Osteocyte (in vitro differentiated cells): Measurements from ENCODE around the gene SLFN14. TPM values are rescaled to one million over a fixed set of nuclear protein-coding genes. Genes with fewer than 3 reads are reported as not detected.

Experiments used
- DNase-seq: peaks from one replicate; pipeline ENCODE4 v3.0.0; 2021; ENCODE audit warnings: mixed read lengths; ENCODE audit not compliant: unreplicated experiment; ENCODE audit errors: extremely low spot score
- H3K27ac Mint-ChIP-seq: one replicate; pipeline ENCODE4 v1.8.0; 2021; ENCODE audit warnings: mild to moderate bottlenecking, mixed read lengths; ENCODE audit not compliant: unreplicated experiment
- H3K27me3 Mint-ChIP-seq: one replicate; pipeline ENCODE4 v1.8.0; 2021; ENCODE audit warnings: mixed read lengths; ENCODE audit not compliant: unreplicated experiment
- H3K36me3 Mint-ChIP-seq: one replicate; pipeline ENCODE4 v1.8.0; 2021; ENCODE audit warnings: mixed read lengths; ENCODE audit not compliant: unreplicated experiment
- H3K4me1 Mint-ChIP-seq: one replicate; pipeline ENCODE4 v1.8.0; 2021; ENCODE audit warnings: mixed read lengths; ENCODE audit not compliant: unreplicated experiment
- H3K4me3 Mint-ChIP-seq: one replicate; pipeline ENCODE4 v1.8.0; 2021; ENCODE audit warnings: mild to moderate bottlenecking, moderate library complexity, mixed read lengths; ENCODE audit not compliant: unreplicated experiment
- H3K9me3 Mint-ChIP-seq: one replicate; pipeline ENCODE4 v1.8.0; 2021; ENCODE audit warnings: mixed read lengths; ENCODE audit not compliant: unreplicated experiment
- total RNA-seq: library from RNA; stranded (reverse); gene quantifications from 2 replicates; pipeline ENCODE4 v1.2.1, GENCODE V29; 2021
- TF ChIP-seq, protein P1 (sequence below): fragments of 200-600 bp; sonication (generic); IDR thresholded peaks from 2 replicates; pipeline ENCODE4 v1.5.0; 2021; ENCODE audit warnings: antibody characterized with exemption, mild to moderate bottlenecking, moderate library complexity

The SLFN14 gene
- total RNA-seq, 1 donor from 2014 or later, result not detected

DNA sequence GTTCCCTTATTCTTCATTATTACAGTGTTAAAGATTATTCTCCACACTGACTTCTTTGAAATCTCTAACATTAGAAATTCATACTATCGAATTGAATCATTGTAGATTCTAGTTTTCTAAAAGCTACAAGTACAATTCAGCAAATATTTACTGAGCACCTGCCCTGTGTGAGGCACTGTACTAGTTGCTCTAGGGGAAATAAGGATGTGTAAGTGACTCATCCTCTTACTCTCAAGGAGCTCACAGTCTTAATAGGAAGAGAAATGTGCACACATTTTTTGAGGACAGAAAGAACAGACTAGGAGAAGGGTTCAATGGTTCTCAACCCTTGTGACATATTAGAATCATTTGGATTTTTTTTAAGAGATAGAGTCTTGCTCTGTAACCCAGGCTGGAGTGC is 15.5 kb downstream of the SLFN14 start:
- no peaks in the 10 kb centered on the region for H3K36me3 Mint-ChIP-seq
- no peak for DNase-seq
- peaks cover 8% of the 10 kb centered on the region for H3K4me1 Mint-ChIP-seq
- peaks cover 50% of the 10 kb centered on the region for H3K27me3 Mint-ChIP-seq
- no peak overlapping the region for H3K4me3 Mint-ChIP-seq
- no peak overlapping the region for H3K27ac Mint-ChIP-seq
- TF ChIP-seq, protein P1, sequence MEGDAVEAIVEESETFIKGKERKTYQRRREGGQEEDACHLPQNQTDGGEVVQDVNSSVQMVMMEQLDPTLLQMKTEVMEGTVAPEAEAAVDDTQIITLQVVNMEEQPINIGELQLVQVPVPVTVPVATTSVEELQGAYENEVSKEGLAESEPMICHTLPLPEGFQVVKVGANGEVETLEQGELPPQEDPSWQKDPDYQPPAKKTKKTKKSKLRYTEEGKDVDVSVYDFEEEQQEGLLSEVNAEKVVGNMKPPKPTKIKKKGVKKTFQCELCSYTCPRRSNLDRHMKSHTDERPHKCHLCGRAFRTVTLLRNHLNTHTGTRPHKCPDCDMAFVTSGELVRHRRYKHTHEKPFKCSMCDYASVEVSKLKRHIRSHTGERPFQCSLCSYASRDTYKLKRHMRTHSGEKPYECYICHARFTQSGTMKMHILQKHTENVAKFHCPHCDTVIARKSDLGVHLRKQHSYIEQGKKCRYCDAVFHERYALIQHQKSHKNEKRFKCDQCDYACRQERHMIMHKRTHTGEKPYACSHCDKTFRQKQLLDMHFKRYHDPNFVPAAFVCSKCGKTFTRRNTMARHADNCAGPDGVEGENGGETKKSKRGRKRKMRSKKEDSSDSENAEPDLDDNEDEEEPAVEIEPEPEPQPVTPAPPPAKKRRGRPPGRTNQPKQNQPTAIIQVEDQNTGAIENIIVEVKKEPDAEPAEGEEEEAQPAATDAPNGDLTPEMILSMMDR, result no peak
- H3K9me3 Mint-ChIP-seq, result no peaks in the 10 kb centered on the region

DNA sequence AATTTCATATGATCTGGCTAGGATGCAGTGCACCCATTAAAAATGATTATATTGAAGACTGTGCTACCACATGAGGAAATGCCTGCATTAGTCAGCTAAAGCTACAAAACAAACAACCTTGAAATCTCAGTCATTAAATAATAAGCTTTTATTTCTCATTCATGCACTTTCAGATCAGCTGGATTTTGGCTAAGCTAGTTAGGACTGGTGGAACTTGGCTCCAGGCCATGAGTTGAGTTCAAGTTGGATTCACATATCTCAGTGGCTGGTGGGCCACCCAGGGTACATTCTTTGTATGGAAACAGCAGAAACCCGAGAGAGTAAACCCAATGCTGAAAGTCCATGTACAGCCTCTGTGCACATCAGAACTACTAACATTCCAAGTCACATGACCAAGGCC is 16.8 kb downstream of the SLFN14 start:
- Mint-ChIP-seq H3K36me3 (no peaks in the 10 kb centered on the region), H3K4me3 (no peak overlapping the region), H3K27ac (no peak overlapping the region), H3K9me3 (no peaks in the 10 kb centered on the region), H3K4me1 (peaks cover 14% of the 10 kb centered on the region), H3K27me3 (peaks cover 37% of the 10 kb centered on the region)
- TF ChIP-seq, protein P1, result no peak
- DNase-seq, result no peak

DNA sequence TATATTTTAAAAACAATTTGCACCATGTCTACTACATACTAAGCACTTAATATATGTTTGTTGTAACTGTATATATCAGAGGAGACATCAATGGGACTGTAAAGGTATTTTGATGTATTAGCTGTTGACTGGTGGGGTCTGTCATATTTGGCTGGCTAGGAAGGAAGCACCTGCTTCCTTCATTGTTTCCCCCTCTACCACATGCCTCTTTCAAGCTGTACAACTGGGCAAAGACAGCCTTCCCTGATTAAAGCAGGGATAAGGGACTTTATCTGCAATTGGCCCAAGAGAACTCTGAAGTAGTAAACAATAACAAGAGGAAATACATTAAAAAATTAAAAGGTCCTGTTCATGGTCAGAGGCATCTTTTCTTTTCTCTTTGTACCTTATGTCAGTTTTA is 17.6 kb downstream of the SLFN14 start:
- H3K4me3 Mint-ChIP-seq, result no peak overlapping the region
- no peak for DNase-seq
- H3K27ac Mint-ChIP-seq, result no peak overlapping the region
- peaks cover 14% of the 10 kb centered on the region for H3K4me1 Mint-ChIP-seq
- H3K36me3 Mint-ChIP-seq, result no peaks in the 10 kb centered on the region
- peaks cover 30% of the 10 kb centered on the region for H3K27me3 Mint-ChIP-seq
- TF ChIP-seq, protein P1, result no peak
- no peaks in the 10 kb centered on the region for H3K9me3 Mint-ChIP-seq

DNA sequence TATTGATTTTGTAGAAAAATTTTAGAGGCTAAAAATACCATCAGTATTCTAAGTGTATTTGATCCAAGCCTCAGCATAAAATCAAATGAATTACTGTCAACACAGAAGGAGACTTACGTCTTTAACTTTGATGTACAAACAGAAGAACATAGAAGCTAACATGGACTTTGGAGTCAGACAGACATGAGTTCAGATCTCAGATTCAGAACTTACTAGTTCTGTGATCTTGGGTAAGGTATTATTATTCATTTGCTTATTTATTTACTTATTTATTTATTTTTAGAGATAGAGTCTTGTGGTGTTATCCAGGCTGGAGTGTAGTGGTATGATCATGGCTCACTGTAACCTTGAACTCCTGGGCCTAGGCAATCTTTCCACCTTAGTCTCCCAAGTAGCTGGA is 19.2 kb downstream of the SLFN14 start:
- H3K27me3 Mint-ChIP-seq, result peaks cover 18% of the 10 kb centered on the region

DNA sequence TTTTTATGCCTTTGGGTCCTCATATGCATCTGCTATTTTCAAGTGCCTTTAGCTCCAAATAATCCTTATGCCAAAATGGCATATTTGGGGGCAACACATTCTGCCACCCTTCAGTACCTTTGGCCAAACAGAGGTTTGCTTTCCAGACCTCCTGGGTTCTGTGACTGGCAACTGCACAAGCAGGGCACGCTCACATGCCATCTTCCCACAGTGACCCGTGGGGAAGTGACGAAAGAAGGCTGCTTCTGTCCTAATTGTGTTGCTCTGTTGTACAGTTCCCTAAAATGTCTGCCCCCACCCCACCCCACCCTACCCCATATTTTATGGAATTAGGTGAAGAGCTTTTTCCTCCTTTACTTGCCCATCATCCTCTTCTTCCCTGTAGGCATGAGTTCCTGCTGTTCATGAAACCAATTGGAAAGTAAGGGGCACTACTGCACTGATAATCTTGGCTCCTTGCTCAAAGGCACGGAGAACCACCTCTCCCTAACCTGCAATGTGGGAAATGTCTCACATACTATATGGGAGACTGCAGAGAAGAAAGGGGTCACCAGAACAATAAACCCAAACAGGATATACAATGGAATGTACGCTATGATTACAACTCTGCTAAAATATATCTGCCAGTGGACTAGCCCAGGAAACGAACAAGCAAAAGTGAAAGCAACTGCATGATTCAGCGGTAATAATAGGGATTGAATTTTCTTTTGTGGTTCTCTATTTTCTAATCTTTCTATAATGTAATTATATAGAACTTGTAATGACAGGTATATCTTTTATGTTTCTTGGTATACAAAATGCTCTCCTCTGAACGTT is 19.8 kb downstream of the SLFN14 start:
- Mint-ChIP-seq H3K27ac (peak overlapping the region; percentile 78), H3K27me3 (peaks cover 13% of the 10 kb centered on the region)
- no peak for DNase-seq

More for the DNA sequence above, 19.2 kb downstream of the SLFN14 start:
- no peak for DNase-seq
- TF ChIP-seq, protein P1, result no peak
- Mint-ChIP-seq H3K9me3 (no peaks in the 10 kb centered on the region), H3K36me3 (no peaks in the 10 kb centered on the region), H3K27ac (peak overlapping the region; percentile 70), H3K4me1 (peaks cover 14% of the 10 kb centered on the region), H3K4me3 (no peak overlapping the region)

More for the DNA sequence above, 19.8 kb downstream of the SLFN14 start:
- no peaks in the 10 kb centered on the region for H3K36me3 Mint-ChIP-seq
- H3K9me3 Mint-ChIP-seq, result no peaks in the 10 kb centered on the region
- H3K4me3 Mint-ChIP-seq, result peak overlapping the region; percentile 46
- TF ChIP-seq, protein P1, result no peak
- H3K4me1 Mint-ChIP-seq, result peaks cover 14% of the 10 kb centered on the region
